Erythroblast (primary cell): ENCODE data around the gene LAG3.

Source experiments
- DNase-seq, 2 experiments: peaks; one replicate each; lab custom pipeline; 2025; lab: John Stamatoyannopoulos, UW
- GATA1 ChIP-seq: IDR thresholded peaks from 2 replicates; pipeline ENCODE4 v1.6.1; 2011; ENCODE audit warnings: low read depth, mild to moderate bottlenecking, control low read depth, low read length, moderate library complexity
- POLR2A ChIP-seq: IDR thresholded peaks from 2 replicates; pipeline ENCODE4 v1.6.1; 2011; ENCODE audit warnings: mild to moderate bottlenecking, low read length

The LAG3 gene

DNA sequence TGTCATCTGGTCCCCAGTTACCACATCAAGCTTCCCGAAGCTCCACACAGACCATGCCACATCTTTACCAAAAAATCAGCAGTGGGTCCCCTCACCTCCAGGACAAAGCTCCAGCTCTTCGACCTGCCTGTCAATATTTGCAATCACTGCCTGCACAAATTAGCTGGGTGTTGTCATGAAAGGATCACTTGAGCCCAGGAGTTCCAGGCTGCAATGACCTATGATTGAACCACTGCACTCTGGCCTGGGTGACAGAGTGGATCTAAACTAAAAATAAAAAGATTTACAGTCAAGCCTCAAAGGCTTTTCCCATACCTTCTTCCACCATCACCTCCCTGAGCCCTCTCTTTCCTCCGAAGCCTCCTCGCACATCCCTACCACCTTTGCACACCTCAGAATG is 24.3 kb downstream of the LAG3 start:
- TF ChIP-seq POLR2A, result no peak
- no peak for TF ChIP-seq GATA1

DNA sequence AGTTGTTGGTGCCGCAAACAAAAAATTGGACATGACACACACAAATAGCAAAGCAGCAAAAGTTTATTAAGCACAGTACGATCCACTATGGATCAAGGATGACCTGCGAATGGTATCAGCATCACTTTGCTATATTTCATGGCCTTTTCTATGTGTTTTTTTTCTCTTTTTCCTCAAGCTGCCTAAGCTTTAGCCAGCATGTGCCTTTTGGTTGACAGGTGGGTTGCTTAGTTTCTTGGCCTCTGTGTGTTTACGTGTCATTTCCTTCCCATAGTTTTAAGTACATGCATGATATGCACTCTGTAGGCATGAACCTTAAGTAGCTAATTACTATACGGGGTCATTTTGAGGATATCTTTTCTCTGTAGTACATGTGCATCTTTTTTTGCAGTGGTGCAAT is 26.8 kb downstream of the LAG3 start:
- DNase-seq, result no peak
- TF ChIP-seq GATA1, result no peak
- TF ChIP-seq POLR2A, result no peak

More for the DNA sequence above, 24.3 kb downstream of the LAG3 start:
- DNase-seq, result no peak

DNA sequence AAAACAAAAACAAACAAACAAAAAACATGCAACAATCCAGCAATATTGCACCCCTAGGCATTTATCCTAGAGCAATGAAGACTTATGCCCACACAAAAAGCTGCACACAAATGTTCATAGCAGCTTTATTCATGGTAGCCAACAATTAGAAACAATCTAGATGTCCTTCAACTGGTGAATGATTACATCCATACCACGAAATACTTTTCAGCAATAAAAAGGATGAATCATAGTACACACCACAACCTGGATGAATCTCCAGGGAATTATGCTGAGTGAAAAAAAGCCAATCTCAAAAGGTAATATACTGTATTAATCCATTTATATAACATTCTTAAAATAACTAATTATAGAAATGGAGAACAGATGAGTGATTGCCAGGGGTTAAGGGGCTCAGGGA is 34.9 kb downstream of the LAG3 start:
- DNase-seq, result no peak
- TF ChIP-seq POLR2A (no peak), GATA1 (no peak)

DNA sequence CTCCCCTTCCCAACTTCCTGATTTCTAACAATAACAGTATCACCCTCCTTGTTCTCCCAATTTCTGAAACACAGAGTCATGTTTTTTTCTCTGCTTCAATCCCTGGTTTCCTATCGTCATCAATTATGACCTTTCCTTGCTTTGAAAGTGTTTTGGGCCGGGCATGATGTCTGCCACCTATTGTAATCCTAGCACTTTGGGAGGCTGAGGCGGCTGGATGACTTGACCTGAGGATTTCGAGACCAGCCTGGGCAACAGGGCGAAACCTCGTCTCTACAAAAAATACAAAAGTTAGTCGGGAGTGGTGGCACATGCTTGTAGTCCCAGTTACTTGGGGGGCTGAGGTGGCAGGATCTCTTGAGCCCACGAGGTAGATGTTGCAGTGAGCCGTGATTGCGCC is 36.7 kb downstream of the LAG3 start:
- no peak for DNase-seq
- no peak for TF ChIP-seq GATA1
- TF ChIP-seq POLR2A, result no peak

DNA sequence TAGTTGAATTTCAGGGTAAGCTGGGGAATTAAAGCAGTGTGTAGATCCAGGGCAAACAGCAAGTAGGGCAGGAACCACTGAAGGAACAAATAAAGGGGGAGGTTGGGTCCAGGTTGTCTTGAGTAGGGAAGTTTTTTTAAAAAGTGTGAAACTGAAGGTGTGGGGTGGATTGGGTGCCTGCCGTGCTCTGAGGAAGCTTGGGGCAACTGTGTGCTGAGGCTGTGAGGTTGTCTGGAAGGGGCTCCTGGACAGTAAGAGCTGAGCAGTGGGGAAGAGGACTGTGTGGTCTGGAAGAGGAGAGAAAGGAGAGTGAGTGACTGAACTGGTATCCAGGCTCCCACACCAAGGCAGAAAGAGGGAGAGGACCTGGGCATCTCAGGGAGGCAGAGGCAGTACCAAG is 38.4 kb downstream of the LAG3 start:
- DNase-seq, result no peak
- TF ChIP-seq GATA1, result no peak
- no peak for TF ChIP-seq POLR2A

DNA sequence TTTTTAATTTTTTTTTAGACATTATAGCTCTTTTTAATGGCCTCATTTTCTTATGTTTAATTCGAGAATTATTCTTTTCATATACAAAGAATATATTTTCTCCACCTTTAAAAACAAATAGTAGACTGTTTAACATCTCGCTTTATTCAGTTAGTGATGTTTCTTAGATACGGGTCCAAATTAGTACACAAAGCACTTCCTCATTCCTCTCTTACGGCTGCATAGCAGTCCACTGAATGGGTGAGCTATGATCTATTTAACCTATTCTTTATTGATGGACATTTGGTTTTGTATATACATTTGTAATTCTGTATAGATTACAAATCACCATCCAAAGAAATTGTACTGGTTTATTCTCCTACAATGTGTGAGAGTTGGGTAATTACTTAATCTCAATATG is 41.0 kb downstream of the LAG3 start:
- DNase-seq, result no peak
- no peak for TF ChIP-seq POLR2A
- TF ChIP-seq GATA1, result no peak

DNA sequence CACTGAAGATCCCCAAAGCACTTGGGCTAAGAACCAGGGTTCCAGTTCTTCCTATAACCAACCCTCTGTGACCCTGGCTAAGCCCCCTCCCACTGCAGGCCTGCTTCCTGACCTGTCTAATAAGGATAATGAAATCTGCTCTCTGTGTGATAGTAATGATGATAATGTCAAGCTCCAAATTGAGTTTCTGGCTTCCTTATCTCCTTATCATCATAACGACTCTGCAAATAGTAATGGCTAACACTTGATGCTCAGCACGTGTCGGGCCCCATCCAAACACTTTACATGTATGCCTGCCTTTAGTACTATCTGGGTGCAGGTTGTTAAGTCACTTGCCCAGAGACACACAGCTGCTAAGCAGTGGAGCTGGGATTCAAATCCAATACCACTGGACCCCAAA is 44.3 kb downstream of the LAG3 start:
- no peak for TF ChIP-seq GATA1
- no peak for DNase-seq

DNA sequence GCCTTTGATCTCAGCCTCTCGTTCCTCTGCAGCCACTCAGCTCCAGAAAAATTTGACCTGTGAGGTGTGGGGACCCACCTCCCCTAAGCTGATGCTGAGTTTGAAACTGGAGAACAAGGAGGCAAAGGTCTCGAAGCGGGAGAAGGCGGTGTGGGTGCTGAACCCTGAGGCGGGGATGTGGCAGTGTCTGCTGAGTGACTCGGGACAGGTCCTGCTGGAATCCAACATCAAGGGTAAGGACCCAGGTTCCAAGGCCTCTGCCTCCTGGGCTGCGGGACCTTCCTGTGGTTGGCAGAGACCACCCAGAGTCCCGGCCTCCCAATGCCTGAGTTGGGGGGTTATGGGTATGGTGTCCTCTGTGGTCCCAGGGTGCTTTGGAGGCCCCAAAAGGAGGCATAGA is 44.8 kb downstream of the LAG3 start:
- no peak for DNase-seq
- TF ChIP-seq POLR2A, result no peak

DNA sequence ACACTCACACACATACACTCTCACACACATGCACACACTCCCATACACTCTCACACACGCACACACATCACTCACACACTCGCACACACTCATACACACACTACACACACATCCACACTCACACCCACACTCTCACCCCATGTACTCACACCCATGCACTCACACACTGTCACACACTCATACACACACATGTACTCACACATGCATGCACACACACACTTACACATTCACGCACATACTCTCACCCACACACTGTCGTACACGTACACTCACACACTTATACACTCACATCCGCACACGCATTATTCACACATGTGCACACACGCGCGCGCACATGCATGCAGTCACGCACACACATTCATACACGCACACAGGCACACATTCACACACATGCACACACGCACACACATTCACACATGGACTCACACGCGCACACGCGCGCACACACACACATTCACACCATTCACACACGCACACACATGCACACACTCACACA is 45.4 kb downstream of the LAG3 start:
- no peak for TF ChIP-seq POLR2A
- no peak for TF ChIP-seq GATA1

DNA sequence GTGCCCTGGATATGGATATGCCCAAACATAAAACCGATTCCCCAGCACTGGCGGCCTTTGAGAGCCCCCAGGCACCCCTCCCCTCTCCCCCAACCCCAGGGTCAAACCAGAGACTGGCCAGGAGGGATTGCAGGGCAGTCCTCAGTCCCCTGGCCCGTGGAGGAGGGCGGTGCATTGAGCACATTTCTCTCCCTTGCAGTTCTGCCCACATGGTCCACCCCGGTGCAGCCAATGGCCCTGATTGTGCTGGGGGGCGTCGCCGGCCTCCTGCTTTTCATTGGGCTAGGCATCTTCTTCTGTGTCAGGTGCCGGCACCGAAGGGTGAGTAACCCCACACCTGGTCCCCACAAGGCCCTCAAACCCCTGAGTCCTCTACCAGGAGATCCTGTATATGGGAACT is 45.9 kb downstream of the LAG3 start:
- no peak for TF ChIP-seq GATA1
- TF ChIP-seq POLR2A, result no peak
- no peak for DNase-seq

More for the DNA sequence above, 45.4 kb downstream of the LAG3 start:
- DNase-seq, result no peak

DNA sequence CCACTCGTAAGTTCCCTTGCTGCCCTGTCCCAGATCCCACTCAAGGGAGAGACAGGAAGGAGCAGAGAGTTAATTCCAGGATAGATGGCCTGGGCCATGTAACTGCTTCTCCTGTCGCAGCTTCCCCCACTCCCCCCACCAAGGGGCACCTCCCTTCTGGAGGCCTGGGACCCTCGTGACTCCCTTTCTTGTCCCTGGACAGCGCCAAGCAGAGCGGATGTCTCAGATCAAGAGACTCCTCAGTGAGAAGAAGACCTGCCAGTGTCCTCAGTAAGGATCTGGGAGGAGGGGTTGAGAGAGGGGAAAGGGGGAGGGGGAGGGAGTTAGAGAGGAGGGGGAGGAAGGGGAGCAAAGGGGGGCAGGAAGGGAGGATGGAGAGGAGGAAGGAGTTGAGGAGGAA is 46.3 kb downstream of the LAG3 start:
- DNase-seq, result no peak
- TF ChIP-seq POLR2A (no peak), GATA1 (no peak)

DNA sequence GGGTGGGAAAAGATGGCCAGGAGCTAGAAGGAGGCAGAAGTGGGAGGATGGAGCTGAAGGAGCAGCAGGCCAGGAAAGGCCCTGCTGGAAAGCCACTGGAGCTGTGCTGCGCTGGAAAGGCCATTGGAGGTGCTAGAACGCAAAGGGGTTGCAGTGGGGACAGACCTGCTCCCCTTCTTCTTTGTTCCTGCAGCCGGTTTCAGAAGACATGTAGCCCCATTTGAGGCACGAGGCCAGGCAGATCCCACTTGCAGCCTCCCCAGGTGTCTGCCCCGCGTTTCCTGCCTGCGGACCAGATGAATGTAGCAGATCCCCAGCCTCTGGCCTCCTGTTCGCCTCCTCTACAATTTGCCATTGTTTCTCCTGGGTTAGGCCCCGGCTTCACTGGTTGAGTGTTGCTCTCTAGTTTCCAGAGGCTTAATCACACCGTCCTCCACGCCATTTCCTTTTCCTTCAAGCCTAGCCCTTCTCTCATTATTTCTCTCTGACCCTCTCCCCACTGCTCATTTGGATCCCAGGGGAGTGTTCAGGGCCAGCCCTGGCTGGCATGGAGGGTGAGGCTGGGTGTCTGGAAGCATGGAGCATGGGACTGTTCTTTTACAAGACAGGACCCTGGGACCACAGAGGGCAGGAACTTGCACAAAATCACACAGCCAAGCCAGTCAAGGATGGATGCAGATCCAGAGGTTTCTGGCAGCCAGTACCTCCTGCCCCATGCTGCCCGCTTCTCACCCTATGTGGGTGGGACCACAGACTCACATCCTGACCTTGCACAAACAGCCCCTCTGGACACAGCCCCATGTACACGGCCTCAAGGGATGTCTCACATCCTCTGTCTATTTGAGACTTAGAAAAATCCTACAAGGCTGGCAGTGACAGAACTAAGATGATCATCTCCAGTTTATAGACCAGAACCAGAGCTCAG is 47.0 kb downstream of the LAG3 start:
- TF ChIP-seq POLR2A, result no peak
- no peak for DNase-seq

DNA sequence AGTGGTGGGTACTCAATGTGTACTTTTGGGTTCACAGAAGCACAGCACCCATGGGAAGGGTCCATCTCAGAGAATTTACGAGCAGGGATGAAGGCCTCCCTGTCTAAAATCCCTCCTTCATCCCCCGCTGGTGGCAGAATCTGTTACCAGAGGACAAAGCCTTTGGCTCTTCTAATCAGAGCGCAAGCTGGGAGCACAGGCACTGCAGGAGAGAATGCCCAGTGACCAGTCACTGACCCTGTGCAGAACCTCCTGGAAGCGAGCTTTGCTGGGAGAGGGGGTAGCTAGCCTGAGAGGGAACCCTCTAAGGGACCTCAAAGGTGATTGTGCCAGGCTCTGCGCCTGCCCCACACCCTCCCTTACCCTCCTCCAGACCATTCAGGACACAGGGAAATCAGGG is 47.8 kb downstream of the LAG3 start:
- TF ChIP-seq POLR2A (no peak), GATA1 (no peak)
- no peak for DNase-seq

DNA sequence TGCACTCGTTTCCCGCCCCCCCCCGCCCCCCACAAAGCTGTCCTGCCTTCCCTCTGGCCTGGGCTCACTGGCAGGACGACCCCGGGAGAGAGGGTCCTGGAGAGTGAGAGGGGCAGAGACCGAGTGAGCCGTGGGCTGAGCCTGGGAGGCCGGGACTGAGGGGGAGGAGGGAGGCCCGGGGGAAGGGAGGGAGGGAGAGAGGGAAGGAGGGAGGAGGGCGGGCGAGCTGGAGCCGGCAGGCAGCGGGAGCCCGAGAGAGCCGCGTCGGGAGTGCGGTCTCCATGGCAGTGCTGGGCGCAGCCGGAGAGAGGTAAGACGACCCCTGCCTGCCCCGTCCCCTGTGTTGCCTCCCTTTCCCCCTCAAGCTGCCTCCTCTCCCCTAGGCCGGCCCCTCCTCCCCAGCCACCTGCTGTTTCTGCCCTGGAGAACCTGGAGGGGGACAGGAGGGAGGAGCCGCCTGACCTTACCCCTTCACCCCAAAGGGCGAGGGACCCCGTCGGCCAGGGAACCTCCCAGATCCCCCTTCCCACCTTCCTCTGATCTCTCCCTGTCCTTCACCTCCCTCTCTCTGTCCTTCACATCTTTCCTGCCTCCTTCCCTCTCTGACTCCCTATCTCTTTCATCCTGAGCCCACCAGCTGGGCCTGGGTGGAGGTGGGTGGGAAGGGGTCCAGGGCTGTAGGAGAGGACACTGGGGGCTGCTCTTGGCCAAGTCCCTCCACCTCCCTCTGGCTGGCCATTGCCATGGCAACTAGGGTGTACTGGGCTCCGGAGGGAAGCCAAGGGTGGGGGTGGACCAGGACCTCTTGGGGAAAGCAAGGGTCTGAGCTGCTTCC is 49.5 kb downstream of the LAG3 start, which contains the start of gene GPR162:
Gene GPR162, plus strand, starts transcription at position 231 of the 835 bp plus-strand sequence. CDS start 2,078 bp downstream, outside the sequence.
- DNase-seq, result no peak
- TF ChIP-seq POLR2A (no peak), GATA1 (no peak)
